Measurements from ENCODE around the gene POMT1.
"Not testable (repeated sequence)": the region's sequence is repeated elsewhere in the genome, so short reads cannot be mapped to it uniquely, and the experiment has no call there.

The POMT1 gene

GRCh38 chr9:131502781-131503625, at the start of gene POMT1:
Gene POMT1 (plus strand): TSS chr9:131502918. CDS start chr9:131504219, 1,301 bp downstream.
- DNase-seq = peak; percentile 78

DNA sequence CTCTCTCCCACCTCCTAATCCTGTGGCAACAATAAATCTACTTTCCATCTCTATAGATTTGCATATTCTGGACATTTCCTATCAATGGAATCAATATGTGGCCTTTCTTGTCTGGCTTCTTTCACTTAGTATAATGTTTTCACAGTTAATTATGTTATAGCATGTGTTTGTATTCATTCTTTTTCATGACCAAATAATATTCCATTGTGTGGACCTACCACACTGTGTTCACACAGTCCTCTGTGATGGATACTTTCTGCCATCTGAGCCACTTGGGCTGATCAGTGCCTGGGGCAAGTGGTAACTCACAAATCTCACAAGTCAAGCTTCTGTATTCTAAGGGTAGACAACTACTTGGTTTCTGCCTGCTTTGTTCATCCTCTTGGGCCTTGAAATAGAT, 48.7 kb upstream of the POMT1 start:
- DNase-seq = no peak

GRCh38 chr9:131455655-131456054, 47.1 kb upstream of the POMT1 start:
- not testable (repeated sequence) for DNase-seq

DNA sequence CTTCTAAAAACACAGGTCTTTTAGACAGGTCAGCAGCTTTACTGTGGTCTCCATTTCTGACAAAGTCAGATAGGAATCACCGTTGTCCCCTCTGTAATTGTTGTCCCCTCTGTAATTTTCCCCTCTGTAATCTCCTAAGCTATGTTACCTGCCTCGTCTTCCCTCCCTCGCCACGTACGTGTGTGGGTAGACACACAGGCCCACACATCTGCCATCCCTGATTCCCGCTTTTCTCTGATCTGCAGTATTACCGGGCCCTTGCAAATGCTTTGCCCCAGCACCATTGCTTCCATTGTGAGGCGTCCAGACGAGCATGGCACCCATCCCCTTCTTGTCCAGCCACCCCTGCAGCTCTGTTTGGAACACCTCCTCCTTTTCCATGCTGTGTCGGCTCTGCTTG, 45.0 kb upstream of the POMT1 start:
- DNase-seq = no peak

GRCh38 chr9:131459056-131459455, 43.7 kb upstream of the POMT1 start:
- no peak for DNase-seq

DNA sequence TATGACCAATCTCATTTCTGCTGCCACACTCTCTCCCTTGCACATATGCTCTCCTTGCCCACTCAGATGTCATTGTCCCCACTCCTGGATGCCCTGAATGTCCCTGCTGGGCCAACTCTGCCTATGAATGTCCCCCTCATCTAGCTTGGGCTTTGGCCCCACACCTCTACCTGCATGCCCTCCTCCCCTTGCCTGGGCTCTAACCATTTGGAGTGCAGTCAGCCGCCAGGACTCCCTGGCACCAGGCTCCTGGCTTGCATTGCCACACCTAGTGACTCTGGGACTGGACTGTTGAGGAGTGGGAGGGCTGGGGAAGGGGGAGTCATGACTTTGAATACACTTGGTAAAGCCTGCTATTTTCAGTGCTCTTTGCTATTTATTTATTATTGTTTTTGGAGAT, 41.6 kb upstream of the POMT1 start:
- no peak for DNase-seq

- no peak for DNase-seq
Measured at GRCh38 chr9:131464354-131465000, 38.2 kb upstream of the POMT1 start.

DNA sequence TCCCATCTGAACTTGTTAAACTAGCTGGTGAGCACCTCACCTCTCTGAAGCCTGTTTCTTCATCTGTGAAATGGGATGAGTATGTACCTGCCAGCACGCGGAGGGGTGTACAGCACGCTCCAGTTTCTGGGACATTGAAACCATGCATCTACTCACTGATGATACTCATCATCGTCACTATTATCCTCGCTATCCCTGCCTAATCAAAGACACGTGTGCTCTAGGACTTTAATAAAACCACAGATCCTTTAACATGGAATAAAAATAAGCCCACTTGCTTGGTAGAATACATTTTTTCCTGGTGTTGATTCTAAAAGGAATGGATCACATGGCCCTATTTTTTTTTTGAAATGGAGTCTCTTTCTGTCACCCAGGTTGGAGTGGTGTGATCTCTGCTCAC, 37.3 kb upstream of the POMT1 start:
- DNase-seq = peak; percentile 59

GRCh38 chr9:131467214-131467935, 35.3 kb upstream of the POMT1 start:
- DNase-seq = no peak

DNA sequence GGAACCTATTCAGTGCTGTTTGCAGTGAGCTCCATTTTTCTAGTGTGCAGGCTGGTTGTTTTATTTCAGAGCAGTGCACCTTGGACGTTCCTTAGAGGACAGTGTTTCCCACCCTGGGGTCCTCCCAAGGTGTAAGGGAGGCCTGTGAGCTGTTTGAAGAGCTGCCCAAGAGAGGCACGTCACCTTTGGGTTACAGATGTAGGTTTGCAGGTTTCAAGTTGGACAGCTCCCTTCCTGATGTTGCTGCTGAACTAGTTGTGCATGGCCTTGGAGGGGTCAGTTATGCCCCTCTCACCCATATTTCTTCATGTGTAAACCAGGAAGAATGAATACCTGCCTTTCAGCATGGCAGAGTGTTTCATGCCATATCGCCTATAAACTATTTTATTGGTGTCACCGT, 34.7 kb upstream of the POMT1 start:
- no peak for DNase-seq

- peak; percentile 66 for DNase-seq
Measured at GRCh38 chr9:131469356-131469755, 33.4 kb upstream of the POMT1 start.

DNA sequence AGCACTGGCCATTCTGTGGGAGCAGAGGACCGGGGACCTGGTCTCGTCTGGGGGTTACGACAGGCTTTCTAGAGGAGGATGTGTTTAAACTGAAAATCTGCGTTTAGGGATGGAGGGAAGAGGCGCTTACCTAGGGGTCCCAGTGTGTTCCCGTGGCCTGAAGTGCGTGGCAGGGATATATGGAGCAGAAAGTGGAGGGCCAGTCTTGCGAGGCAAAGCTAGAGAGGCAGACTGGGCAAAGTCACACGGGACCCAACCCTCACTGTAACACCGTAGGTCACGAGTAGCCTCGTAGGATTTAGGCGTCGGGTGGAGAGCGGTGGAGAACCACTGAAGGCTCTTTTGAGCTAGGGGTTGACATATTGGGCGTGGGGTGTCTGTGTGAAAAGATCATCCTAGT, 32.8 kb upstream of the POMT1 start:
- DNase-seq = no peak

DNA sequence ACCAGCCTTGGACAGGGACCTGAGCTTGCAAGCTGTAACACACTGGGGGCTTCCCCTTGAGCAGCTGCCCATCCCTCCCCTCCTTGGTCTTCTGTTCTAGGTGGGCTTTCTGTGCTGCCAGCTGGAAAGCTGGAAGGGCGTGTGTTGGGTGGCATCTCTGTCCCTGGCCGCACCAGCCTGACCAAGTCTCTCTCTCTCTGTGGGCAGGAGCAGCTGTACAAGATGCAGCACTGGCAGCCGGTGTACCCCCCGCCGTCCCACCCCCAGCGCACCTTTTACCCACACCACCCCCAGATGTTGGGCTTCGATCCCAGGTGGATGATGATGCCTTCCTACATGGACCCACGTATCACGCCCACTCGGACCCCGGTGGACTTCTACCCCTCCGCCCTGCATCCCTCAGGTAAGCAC, 32.1 kb upstream of the POMT1 start:
- DNase-seq = no peak

DNA sequence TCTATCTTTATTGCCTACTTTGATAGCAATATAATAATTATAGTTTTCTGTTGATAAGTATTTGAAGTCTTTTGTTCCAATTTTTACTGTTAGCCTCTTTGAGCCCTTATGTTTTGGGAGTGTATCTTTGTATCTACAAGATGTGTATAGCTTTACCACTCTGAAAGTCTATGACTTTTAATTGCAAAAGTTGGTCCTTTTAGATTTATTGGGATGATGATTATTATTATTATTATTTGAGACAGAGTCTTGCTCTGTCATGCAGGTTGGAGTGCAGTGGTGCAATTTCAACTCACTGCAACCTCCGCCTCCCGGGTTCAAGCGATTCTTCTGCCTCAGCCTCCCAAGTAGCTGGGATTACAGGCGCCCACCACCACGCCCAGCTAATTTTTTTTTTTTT, 30.6 kb upstream of the POMT1 start:
- not testable (repeated sequence) for DNase-seq

GRCh38 chr9:131473198-131473885, 29.4 kb upstream of the POMT1 start:
- no peak for DNase-seq

GRCh38 chr9:131473891-131474290, 28.8 kb upstream of the POMT1 start:
- DNase-seq = no peak

GRCh38 chr9:131474711-131475110, 28.0 kb upstream of the POMT1 start:
- DNase-seq = no peak

- no peak for DNase-seq
Measured at GRCh38 chr9:131475111-131475955, 27.4 kb upstream of the POMT1 start.

GRCh38 chr9:131475956-131476776, 26.6 kb upstream of the POMT1 start:
- DNase-seq = no peak

DNA sequence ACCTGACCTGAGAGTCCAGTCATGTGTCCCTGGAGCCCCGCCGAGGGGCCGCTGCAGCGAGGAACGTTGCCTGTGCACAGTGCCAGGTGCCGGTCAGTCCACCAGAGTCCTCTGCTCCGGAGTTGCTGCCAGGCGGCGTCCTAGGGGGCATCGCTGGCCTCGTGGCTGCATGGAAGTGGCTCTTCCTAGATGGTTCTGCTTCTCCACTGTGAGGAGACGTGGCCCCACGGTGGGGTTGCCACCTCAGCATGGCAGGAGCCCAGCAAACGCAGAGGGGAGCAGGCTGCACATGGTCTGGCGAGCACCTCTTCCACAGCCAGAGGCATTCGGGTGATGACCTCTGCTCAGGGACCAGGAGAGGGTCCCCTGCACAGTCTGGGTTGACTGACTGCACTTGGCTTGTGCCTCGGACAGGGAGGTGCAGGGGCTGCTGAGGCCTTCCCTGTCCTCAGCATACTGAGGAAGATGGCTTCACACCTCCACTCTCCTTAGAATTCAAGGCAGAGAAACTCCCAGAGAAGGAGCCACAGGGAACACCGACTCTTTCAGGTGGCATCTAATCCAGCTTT, 25.9 kb upstream of the POMT1 start:
- DNase-seq = no peak

DNA sequence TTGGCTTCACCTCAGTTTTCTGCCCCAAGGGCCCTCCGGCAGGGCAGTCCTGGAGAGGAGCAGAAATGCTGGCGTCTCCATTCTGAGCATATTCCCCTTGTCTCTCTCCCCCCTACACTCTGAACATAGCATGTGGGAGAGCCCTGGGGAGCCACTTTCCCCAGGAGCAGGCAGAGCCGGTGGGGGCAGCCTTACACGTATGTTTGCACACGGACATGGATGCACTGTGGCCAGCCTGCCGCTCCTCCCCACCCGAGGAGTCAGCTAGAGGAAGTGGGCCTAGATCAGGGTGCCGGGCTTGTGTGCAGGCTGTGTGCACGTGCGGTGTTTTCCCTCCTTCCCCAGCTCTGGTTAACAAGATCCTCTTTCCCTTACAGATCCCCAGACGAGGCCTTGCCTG, 25.4 kb upstream of the POMT1 start:
- no peak for DNase-seq
